GM12892 (cell line): ENCODE data around the gene ZP4.

Source experiments
- POLR2A ChIP-seq: IDR thresholded peaks from 2 replicates; pipeline ENCODE4 v1.6.1; 2011; ENCODE audit warnings: low read depth, low read length, control low read depth
- POLR2AphosphoS5 ChIP-seq: IDR thresholded peaks from 2 replicates; pipeline ENCODE4 v1.6.1; 2011; ENCODE audit warnings: low read depth, low read length, control low read depth

DNA sequence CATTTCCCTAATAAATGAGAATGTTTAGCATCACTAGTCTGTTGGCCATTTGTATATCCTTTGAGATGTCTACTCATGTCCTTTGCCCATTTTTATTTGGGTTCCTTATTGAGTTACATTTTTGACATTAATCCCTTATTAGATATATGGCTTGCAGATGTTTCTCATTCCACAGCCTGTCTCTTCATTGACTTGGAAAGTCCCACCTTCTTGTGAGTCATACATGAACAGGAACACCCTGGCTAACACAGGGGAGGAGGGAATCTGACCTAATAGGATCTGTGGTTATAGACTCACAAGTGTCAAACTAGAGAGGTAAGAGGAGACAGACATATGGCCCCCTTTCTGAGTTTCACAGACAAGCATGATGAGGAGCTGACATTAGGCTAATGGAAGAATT lies 11.5 kb downstream of the ZP4 start:
- TF ChIP-seq POLR2A (no peak), POLR2AphosphoS5 (no peak)
